HepG2 (cell line): Measurements from ENCODE around the gene SLC35A3. TPM values are rescaled to one million over a fixed set of nuclear protein-coding genes. Genes with fewer than 3 reads are reported as not detected.

Source experiments
- ATAC-seq: fragments of 200-7000 bp; cut with Tn5 transposase; 3 replicates; pipeline ENCODE4 v1.9.1; 2020; ENCODE audit warnings: mild to moderate bottlenecking, moderate library complexity
- BruUV-seq: library from RNA; stranded (reverse); fragments of 400-500 nt; replicated peaks from 2 replicates; lab custom pipeline; 2021; lab: Mats Ljungman, UMichigan
- CTCF ChIA-PET: fragments of 300-600 bp; formaldehyde crosslinking; extraction: SDS; loops from one replicate; lab custom pipeline; 2021; ENCODE audit warnings: low total read pairs, inconsistent platforms, low intra/inter-chr PET ratio; lab: Yijun Ruan, JAX
- POLR2A ChIA-PET: fragments of 350-600 bp; sonication (Branson Sonifier 250); formaldehyde crosslinking; loops from one replicate; lab custom pipeline; 2020; ENCODE audit warnings: antibody characterized with exemption, inconsistent platforms; lab: Yijun Ruan, JAX
- DNase-seq: peaks from one replicate; pipeline ENCODE4 v3.0.0-alpha.2; 2015; ENCODE audit warnings: low spot score
- FAIRE-seq: peaks from 3 replicates; lab custom pipeline; 2011; peaks lifted over from hg19 to GRCh38; lab: Jason Lieb, UNC
- H2AFZ ChIP-seq: one replicate; pipeline ENCODE4 v1.6.1; 2011; ENCODE audit warnings: low read length, inconsistent platforms
- H3K27ac ChIP-seq: fragments of 300-600 bp; 3 replicates; pipeline ENCODE4 v1.8.0; 2011; ENCODE audit warnings: mixed run types, mild to moderate bottlenecking, mixed read lengths, low read length, inconsistent platforms; ENCODE audit not compliant: insufficient read depth; ENCODE audit errors: extremely low read length
- H3K27me3 ChIP-seq, 2 experiments: fragments of 200-600 bp in 1 of 2; 2 replicates in 1 of 2; 3 replicates in 1 of 2; pipeline versions ENCODE4 v1.6.0 to v1.8.0; 2011; ENCODE audit warnings: low read length in 2 of 2, mild to moderate bottlenecking in 2 of 2, moderate library complexity in 2 of 2, inconsistent platforms in 1 of 2; ENCODE audit not compliant: insufficient read depth in 2 of 2, control insufficient read depth in 1 of 2
- H3K36me3 ChIP-seq, 2 experiments: fragments of 200-600 bp in 1 of 2; replicated peaks in 1 of 2; 2 replicates in 1 of 2; 3 replicates in 1 of 2; pipeline versions ENCODE4 v1.5.1 to v1.8.0; 2011; ENCODE audit warnings: low read length in 2 of 2, inconsistent platforms in 1 of 2; ENCODE audit not compliant: insufficient read depth in 2 of 2, control insufficient read depth in 1 of 2
- H3K4me1 ChIP-seq: 2 replicates; pipeline ENCODE4 v1.5.1; 2012; ENCODE audit warnings: low read length, inconsistent platforms; ENCODE audit not compliant: insufficient read depth
- H3K4me2 ChIP-seq: 2 replicates; pipeline ENCODE4 v1.6.0; 2011; ENCODE audit warnings: low read depth, low read length, inconsistent platforms
- H3K4me3 ChIP-seq, 3 experiments: fragments of 200-600 bp in 1 of 3; sonication (generic), shearing (Covaris generic) in 1 of 3; replicated peaks in 1 of 3; 2 replicates each; pipeline ENCODE4 v1.5.1; 2011 to 2016; ENCODE audit warnings: low read length in 3 of 3, inconsistent platforms in 2 of 3, low read depth in 2 of 3, mild to moderate bottlenecking in 2 of 3, control low read depth in 1 of 3, mixed read lengths in 1 of 3; ENCODE audit not compliant: insufficient read depth in 1 of 3
- H3K79me2 ChIP-seq: one replicate; pipeline ENCODE4 v1.6.1; 2011; ENCODE audit warnings: low read length, inconsistent platforms; ENCODE audit not compliant: insufficient read depth
- H3K9ac ChIP-seq: 2 replicates; pipeline ENCODE4 v1.6.0; 2011; ENCODE audit warnings: mild to moderate bottlenecking, low read depth, low read length, inconsistent platforms; ENCODE audit not compliant: insufficient read depth
- H3K9me3 ChIP-seq: 2 replicates; pipeline ENCODE4 v1.5.1; 2012; ENCODE audit warnings: mild to moderate bottlenecking, low read length
- H4K20me1 ChIP-seq: 2 replicates; pipeline ENCODE4 v1.6.0; 2011; ENCODE audit warnings: inconsistent platforms, mild to moderate bottlenecking, low read length, moderate library complexity; ENCODE audit not compliant: insufficient read depth
- CENPX ChIP-seq: sonication (generic); formaldehyde crosslinking; IDR thresholded peaks from 2 replicates; pipeline ENCODE4 v1.9.0; 2021; ENCODE audit warnings: mild to moderate bottlenecking, missing genetic modification reagents, moderate library complexity
- FIP1L1 ChIP-seq: fragments of 200-400 bp; formaldehyde crosslinking; IDR thresholded peaks from 2 replicates; pipeline ENCODE4 v1.6.1; 2018; ENCODE audit warnings: low read depth, mild to moderate bottlenecking, low read length, moderate library complexity, borderline replicate concordance; ENCODE audit not compliant: insufficient read depth
- GPN1 ChIP-seq: sonication (generic); formaldehyde crosslinking; IDR thresholded peaks from 2 replicates; pipeline ENCODE4 v1.5.1; 2020; ENCODE audit warnings: missing genetic modification reagents, borderline replicate concordance
- NFE2L2 ChIP-seq: fragments of 150-350 bp; IDR thresholded peaks from 2 replicates; pipeline ENCODE4 v1.6.1; 2014; ENCODE audit warnings: low read length
- NFYC ChIP-seq: IDR thresholded peaks from 2 replicates; pipeline ENCODE4 v1.6.1; 2016; ENCODE audit warnings: missing genetic modification reagents, missing compliant biosample characterization
- SIN3B ChIP-seq: fragments of 150-350 bp; IDR thresholded peaks from 2 replicates; pipeline ENCODE4 v1.6.1; 2014; ENCODE audit warnings: low read length
- ZNF205 ChIP-seq: IDR thresholded peaks from 2 replicates; pipeline ENCODE4 v1.6.1; 2018; ENCODE audit warnings: missing biosample characterization, missing genetic modification reagents
- ZNF451 ChIP-seq: sonication (generic); formaldehyde crosslinking; IDR thresholded peaks from 2 replicates; pipeline ENCODE4 v1.5.0; 2020; ENCODE audit warnings: mild to moderate bottlenecking, missing genetic modification reagents
- ZNF776 ChIP-seq: sonication (generic); formaldehyde crosslinking; IDR thresholded peaks from 2 replicates; pipeline ENCODE4 v1.4.0; 2020; ENCODE audit warnings: mild to moderate bottlenecking, missing genetic modification reagents
- in situ Hi-C: cut with HindIII; loops from 2 replicates; pipeline ENCODE4 v1.10.0; 2017; ENCODE audit warnings: low pct_unique_long_range_greater_than_20kb; ENCODE audit not compliant: extremely low pct_ligation_motif_present
- intact Hi-C: fragments of 100-400 bp; cut with micrococcal nuclease; formaldehyde crosslinking; loops from one replicate; pipeline ENCODE4 v1.10.0; 2022; ENCODE audit not compliant: unreplicated experiment
- polyA plus RNA-seq, 8 experiments: library from polyadenylated mRNA; depleted of rRNA in 3 of 8; stranded (reverse) in 7 of 8; unstranded in 1 of 8; fragments of >200 nt; fragmentation: Illumina TruSeq in 4 of 8; extraction: Trizol in 4 of 8; gene quantifications; 2 replicates each; pipeline versions ENCODE4 v1.2.1 to v1.2.3, GENCODE V29; 2011 to 2016; ENCODE audit warnings: low read depth in 4 of 8, missing spikeins in 1 of 8, mixed read lengths in 1 of 8; ENCODE audit not compliant: insufficient read depth in 1 of 8
- total RNA-seq, 5 experiments: library from RNA; depleted of rRNA; stranded (reverse); fragments of >200 nt; fragmentation: Illumina TruSeq; extraction: Trizol; gene quantifications; 2 replicates each; pipeline ENCODE4 v1.2.3, GENCODE V29; 2016; ENCODE audit warnings: low read depth in 1 of 5
- TF ChIP-seq, protein P1 (sequence below): sonication (generic); formaldehyde crosslinking; IDR thresholded peaks from 2 replicates; pipeline ENCODE4 v1.4.0; 2020; ENCODE audit warnings: missing genetic modification reagents
- TF ChIP-seq, protein P2 (sequence below), 2 experiments: sonication (generic) in 1 of 2; formaldehyde crosslinking in 1 of 2; IDR thresholded peaks; 2 replicates each; pipeline versions ENCODE4 v1.5.1 to v1.6.1; 2011 to 2020; ENCODE audit warnings: borderline replicate concordance in 1 of 2, low read depth in 1 of 2, low read length in 1 of 2, mild to moderate bottlenecking in 1 of 2, missing genetic modification reagents in 1 of 2, moderate library complexity in 1 of 2
- TF ChIP-seq, protein P3 (sequence below), 2 experiments: fragments of 450-650 bp in 1 of 2; sonication (generic) in 1 of 2; formaldehyde crosslinking; IDR thresholded peaks; 2 replicates each; pipeline versions ENCODE4 v1.5.0 to v1.8.0; 2020 to 2022; ENCODE audit warnings: mild to moderate bottlenecking in 1 of 2, missing genetic modification reagents in 1 of 2
- TF ChIP-seq, protein P4 (sequence below): sonication (generic); formaldehyde crosslinking; IDR thresholded peaks from 2 replicates; pipeline ENCODE4 v1.8.0; 2022; ENCODE audit warnings: missing genetic modification reagents, mild to moderate bottlenecking, borderline replicate concordance

The SLC35A3 gene
- total and polyA plus RNA-seq, 2 of the 13 experiments (the other 11 are each of a cell fraction or from before 2014, with no cell fraction given): 11.2 to 24.9 TPM

DNA sequence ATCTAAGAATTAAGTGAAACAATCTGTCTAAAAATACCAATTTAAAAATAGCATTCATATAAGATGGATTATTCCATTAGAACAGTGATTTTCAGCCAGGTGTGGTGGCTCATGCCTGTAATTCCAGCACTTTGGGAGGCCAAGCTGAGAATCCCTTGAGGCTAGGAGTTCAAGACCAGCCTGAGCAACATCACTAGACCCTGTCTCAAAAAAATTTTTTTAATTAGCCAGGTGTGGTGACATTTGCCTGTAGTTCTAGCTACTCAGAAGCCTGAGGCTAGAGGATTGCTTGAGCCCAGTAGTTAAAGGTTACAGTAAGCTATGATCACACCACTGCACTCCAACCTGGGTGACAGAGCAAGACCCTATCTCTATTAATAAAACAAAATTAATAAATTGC, 35.0 kb upstream of the SLC35A3 start:
- no peaks in the 10 kb centered on the region for H3K4me1 ChIP-seq
- H3K4me3 ChIP-seq: no peak overlapping the region
- no peaks in the 10 kb centered on the region for H3K9me3 ChIP-seq
- DNase-seq: no peak
- no peaks in the 10 kb centered on the region for H3K36me3 ChIP-seq
- intact Hi-C loops: no loop called here
- H3K4me2 ChIP-seq: no peak overlapping the region
- H3K79me2 ChIP-seq: no peaks in the 10 kb centered on the region
- TF ChIP-seq GPN1 (no peak), NFE2L2 (no peak), ZNF451 (CRISPR knock-in tag) (no peak), CENPX (no peak), ZNF205 (CRISPR knock-in tag) (no peak), SIN3B (no peak), ZNF776 (CRISPR knock-in tag) (no peak), FIP1L1 (no peak), NFYC (no peak)
- TF ChIP-seq, protein P1, sequence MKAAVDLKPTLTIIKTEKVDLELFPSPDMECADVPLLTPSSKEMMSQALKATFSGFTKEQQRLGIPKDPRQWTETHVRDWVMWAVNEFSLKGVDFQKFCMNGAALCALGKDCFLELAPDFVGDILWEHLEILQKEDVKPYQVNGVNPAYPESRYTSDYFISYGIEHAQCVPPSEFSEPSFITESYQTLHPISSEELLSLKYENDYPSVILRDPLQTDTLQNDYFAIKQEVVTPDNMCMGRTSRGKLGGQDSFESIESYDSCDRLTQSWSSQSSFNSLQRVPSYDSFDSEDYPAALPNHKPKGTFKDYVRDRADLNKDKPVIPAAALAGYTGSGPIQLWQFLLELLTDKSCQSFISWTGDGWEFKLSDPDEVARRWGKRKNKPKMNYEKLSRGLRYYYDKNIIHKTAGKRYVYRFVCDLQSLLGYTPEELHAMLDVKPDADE (CRISPR knock-in tag): no peak
- TF ChIP-seq, protein P2, sequence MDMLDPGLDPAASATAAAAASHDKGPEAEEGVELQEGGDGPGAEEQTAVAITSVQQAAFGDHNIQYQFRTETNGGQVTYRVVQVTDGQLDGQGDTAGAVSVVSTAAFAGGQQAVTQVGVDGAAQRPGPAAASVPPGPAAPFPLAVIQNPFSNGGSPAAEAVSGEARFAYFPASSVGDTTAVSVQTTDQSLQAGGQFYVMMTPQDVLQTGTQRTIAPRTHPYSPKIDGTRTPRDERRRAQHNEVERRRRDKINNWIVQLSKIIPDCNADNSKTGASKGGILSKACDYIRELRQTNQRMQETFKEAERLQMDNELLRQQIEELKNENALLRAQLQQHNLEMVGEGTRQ (IDR thresholded peaks at IDR 0.05; ENCODE audit: low read depth, low read length): no peak
- TF ChIP-seq, protein P2 (CRISPR knock-in tag; IDR thresholded peaks at IDR 0.05; ENCODE audit: borderline replicate concordance): no peak
- TF ChIP-seq, protein P3, sequence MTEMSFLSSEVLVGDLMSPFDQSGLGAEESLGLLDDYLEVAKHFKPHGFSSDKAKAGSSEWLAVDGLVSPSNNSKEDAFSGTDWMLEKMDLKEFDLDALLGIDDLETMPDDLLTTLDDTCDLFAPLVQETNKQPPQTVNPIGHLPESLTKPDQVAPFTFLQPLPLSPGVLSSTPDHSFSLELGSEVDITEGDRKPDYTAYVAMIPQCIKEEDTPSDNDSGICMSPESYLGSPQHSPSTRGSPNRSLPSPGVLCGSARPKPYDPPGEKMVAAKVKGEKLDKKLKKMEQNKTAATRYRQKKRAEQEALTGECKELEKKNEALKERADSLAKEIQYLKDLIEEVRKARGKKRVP (CRISPR knock-in tag; IDR thresholded peaks at IDR 0.05): no peak
- TF ChIP-seq, protein P4, sequence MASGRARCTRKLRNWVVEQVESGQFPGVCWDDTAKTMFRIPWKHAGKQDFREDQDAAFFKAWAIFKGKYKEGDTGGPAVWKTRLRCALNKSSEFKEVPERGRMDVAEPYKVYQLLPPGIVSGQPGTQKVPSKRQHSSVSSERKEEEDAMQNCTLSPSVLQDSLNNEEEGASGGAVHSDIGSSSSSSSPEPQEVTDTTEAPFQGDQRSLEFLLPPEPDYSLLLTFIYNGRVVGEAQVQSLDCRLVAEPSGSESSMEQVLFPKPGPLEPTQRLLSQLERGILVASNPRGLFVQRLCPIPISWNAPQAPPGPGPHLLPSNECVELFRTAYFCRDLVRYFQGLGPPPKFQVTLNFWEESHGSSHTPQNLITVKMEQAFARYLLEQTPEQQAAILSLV (CRISPR knock-in tag): no peak
- H3K27me3 ChIP-seq: no peaks in the 10 kb centered on the region
- no peak for ATAC-seq
- POLR2A ChIA-PET: no interaction called here
- BruUV-seq: no TSS peak
- no peak overlapping the region for H2AFZ ChIP-seq
- in situ Hi-C loops: no loop called here
- FAIRE-seq: no peak
- H3K27ac ChIP-seq: no peak overlapping the region
- no peaks in the 10 kb centered on the region for H4K20me1 ChIP-seq
- no peak overlapping the region for H3K9ac ChIP-seq
- CTCF ChIA-PET: no interaction called here
